ENCODE measurements around the gene TUBB. TPM values are rescaled to one million over a fixed set of nuclear protein-coding genes. Genes with fewer than 3 reads are reported as not detected.
"Not testable (repeated sequence)": the region's sequence is repeated elsewhere in the genome, so short reads cannot be mapped to it uniquely, and the experiment has no call there.

Gene TUBB
- total RNA-seq, 1 experiment from 2014 or later = 1,642 TPM

DNA sequence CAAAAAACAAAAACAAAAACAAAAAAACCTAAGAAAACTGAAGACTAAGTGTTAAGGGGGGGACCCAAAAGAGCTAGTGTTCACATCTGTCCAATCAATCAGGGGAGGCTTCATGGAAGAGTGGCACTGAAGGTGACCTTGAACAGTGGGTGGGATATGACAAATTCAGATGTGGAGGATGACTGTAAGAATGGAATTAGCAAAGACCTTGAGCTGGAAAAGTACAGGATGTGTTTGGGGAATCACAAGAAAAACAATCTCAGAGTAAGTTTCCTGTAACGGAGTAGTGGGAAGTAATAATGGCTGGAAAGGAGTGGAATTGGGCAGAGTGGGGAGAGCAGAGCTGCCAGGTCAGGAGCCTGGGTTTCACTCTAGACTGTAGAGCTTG, 27.1 kb downstream of the TUBB start:
- H3K4me3 ChIP-seq = no peak overlapping the region
- no peaks in the 10 kb centered on the region for H3K27me3 ChIP-seq (replicated peaks)
- no peaks in the 10 kb centered on the region for H3K9me3 ChIP-seq (replicated peaks)
- peaks cover 64% of the 10 kb centered on the region for H3K4me1 ChIP-seq (replicated peaks)
- no peak overlapping the region for H3K27ac ChIP-seq
- H3K36me3 ChIP-seq = peaks cover 16% of the 10 kb centered on the region
- DNase-seq (ENCODE audit: low read depth in 1 of 2, low spot score in 2 of 2) = no peak

DNA sequence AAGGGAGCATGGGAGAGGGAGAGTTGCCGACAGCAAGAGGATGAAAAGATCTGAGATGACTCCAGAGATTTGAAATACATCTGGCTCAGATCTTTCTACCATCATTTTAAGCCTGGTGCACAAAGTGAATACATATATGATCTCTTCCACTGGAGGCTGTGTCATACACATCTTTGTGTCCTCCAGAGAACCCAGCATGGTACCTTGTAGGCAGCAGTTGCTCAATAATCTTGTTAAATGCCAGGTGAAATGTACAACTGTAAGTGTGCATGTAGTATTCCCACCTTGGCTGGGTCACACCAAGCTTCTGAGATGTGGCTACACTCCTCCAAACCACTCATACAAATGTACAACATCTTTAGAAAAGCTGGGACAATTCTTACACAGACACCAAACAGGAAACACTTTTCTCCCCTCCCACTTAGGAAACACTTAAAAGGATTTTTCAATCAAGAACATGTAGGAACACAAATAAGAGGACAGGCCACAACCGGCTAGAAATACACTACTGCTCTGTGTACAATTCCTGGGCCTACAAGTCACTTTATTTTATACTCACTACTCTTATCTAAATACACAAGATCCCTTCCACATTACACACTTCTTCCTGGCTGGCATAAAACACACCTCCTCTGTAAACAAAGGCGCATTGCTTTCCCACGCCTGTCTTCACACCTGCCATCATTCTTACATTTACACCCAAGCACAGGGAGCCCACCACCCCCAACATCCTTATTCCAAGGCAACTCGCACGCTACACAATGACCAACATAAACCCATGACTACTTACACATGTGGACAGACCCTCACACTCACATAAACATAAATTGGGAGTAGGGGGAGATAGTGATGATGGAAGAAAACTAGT, 28.0 kb downstream of the TUBB start:
- DNase-seq (ENCODE audit: low read depth in 1 of 2, low spot score in 2 of 2) = no peak
- Histone ChIP-seq H3K4me1 (replicated peaks) (peaks cover 71% of the 10 kb centered on the region), H3K27ac (peak overlapping the region; percentile 57), H3K9me3 (replicated peaks) (no peaks in the 10 kb centered on the region), H3K4me3 (no peak overlapping the region), H3K27me3 (replicated peaks) (no peaks in the 10 kb centered on the region), H3K36me3 (peaks cover 11% of the 10 kb centered on the region)

DNA sequence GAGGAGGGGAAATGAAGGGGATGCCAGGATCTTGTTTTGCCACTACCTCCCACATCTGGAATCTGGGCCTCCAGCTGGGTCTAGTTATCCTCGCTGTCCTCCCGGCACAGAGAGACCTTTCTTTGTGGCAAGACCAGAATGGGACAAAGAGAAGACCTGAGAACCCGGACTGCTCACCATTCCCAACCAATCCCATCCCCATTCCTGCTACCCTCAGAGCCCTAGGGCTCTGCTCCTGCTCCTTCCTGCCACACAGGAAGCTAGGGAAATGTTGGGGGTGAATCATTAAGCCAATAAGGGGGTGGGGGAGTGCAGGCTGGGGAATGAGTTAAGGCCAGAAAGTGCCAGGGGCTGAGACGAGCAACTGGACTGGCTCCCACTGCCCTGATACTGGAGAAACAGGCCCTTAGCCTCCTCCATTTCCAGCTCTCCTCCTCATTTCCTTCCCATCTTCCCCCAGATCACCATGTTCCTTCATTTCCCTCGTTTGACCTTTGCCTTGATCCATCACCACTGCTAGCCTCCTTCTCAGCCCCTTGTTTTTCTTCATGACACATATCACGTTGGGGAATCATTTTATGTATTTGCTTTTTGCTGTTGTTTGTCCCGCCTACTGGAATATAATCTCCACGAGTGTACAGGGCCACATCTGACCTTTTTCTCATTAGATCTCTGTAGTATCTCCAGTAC, 28.8 kb downstream of the TUBB start:
- H3K4me3 ChIP-seq = no peak overlapping the region
- no peaks in the 10 kb centered on the region for H3K9me3 ChIP-seq (replicated peaks)
- peaks cover 80% of the 10 kb centered on the region for H3K4me1 ChIP-seq (replicated peaks)
- DNase-seq (ENCODE audit: low read depth in 1 of 2, low spot score in 2 of 2) = peak in 1 of 2 experiments; percentile 59
- H3K27me3 ChIP-seq (replicated peaks) = no peaks in the 10 kb centered on the region
- peaks cover 2% of the 10 kb centered on the region for H3K36me3 ChIP-seq
- H3K27ac ChIP-seq = peak overlapping the region; percentile 57

DNA sequence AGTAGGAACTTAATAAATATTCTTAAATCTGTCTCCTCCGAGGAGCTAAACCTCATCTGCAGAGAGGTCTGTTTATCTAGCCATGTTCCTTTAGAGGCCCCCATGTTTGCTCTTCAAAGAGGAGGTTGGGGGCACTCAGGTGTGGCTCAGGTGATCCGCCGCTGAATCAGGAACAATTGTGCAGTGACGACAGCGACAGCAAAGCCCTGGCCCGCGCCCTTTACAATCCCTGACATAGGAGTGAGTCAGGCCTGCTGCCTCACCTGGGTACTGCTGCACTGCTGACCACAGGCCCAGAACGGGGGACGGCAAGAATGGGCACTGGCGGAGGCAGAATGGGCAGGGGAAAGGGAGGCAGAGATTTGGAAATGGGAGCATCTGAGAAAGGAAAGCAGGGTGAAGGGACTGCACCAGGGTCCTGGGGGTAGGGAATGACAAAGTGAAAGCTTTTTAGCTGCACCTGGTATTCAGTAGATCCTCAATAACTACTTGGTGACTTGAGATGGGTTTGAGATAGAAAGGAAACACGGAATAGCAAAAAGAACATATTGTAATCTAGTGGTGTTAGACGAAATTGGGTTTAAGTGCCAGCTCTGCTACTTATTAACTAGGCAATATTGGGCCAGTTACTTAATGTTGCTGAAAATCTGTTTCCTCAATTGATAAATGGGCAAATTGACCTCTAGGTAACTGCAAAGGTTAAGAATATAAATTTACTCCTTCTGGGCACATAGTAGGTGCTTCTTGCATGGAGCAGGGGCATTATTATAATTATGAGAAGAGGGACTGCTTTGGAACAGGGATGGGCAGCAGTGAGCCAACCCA, 29.6 kb downstream of the TUBB start:
- H3K4me1 ChIP-seq (replicated peaks) = peaks cover 83% of the 10 kb centered on the region
- peak overlapping the region; percentile 57 for H3K27ac ChIP-seq

DNA sequence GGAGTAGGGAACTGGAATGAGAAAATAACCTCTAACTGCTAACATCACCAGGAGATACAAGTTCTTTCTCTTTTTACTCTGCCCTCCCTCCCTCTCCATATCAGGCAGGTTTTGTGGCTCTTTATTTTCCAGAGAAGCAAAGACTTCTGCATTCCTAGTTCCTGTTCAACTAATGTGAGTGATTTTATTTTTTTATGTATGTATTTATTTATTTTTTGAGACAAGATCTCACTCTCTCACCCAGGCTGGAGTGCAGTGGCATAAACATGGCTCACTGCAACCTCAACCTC, 30.2 kb downstream of the TUBB start:
- DNase-seq (ENCODE audit: low read depth in 1 of 2, low spot score in 2 of 2) = no peak
- Histone ChIP-seq H3K4me1 (replicated peaks) (peaks cover 83% of the 10 kb centered on the region), H3K4me3 (no peak overlapping the region), H3K9me3 (replicated peaks) (no peaks in the 10 kb centered on the region), H3K36me3 (no peaks in the 10 kb centered on the region), H3K27me3 (replicated peaks) (no peaks in the 10 kb centered on the region), H3K27ac (peak overlapping the region; percentile 1; the same call in 1 of the 2 replicates)

More for the DNA sequence above, 29.6 kb downstream of the TUBB start:
- H3K9me3 ChIP-seq (replicated peaks) = no peaks in the 10 kb centered on the region
- DNase-seq (ENCODE audit: low read depth in 1 of 2, low spot score in 2 of 2) = no peak
- no peak overlapping the region for H3K4me3 ChIP-seq
- H3K36me3 ChIP-seq = no peaks in the 10 kb centered on the region
- H3K27me3 ChIP-seq (replicated peaks) = no peaks in the 10 kb centered on the region

DNA sequence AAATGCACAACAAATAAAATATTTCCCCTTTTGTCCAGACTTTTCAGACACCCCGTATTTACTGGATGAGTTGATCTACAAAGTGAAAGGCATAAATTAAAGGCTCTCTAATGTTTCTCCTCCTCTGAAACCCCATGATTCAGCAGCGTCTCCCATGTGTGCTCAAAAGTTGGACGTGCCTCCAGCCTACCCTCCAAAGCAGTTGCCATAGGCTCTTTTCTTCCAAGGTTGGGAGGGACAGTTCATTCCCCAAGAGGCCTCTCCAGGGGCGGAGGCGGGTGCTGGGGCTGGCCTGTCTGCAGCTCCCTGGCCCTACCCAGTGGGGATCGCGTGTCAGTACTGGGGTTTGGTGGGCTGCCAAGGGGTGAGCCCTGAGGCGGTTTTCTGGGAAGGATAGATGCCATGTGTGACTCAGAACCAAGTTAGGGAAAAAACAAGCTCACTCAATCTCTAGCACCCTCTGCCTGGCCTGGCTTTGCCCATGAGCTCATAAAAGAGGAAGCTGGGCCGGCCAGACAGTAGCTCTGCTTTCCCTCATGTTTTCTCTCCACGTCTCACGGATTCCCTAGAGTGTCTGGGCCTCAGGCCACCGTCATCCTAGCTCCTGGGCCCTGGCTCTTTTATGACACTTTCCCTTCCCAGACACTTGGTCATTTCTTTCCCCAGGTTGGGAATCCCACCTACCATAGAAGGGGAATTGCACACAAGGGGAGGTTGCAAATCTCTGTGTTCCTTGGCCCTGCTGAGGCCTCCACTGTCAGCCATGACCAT, 32.2 kb downstream of the TUBB start:
- Histone ChIP-seq H3K4me3 (no peak overlapping the region), H3K27ac (peak overlapping the region; percentile 95), H3K27me3 (replicated peaks) (no peaks in the 10 kb centered on the region), H3K4me1 (replicated peaks) (peaks cover 85% of the 10 kb centered on the region), H3K9me3 (replicated peaks) (no peaks in the 10 kb centered on the region), H3K36me3 (no peaks in the 10 kb centered on the region)
- DNase-seq (ENCODE audit: low read depth in 1 of 2, low spot score in 2 of 2) = peak; percentile 99 to 100

DNA sequence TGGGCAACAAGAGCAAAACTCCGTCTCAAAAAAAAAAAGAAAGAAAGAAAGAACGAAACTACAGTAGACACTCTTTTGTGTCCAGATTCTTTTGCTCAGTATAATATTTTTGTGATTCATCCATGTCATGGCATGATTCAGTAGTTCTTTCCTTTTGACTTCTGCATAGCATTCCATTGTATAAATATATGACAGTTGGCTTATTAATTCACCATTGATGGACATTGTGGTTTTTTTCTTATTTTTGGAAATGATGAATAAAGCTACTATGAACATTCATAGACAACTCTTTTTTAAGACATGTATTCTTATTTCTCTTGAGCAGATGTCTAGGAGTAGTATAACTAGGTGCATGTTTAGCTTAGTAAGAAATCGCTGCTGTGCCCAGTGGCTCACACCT, 34.5 kb downstream of the TUBB start:
- no peaks in the 10 kb centered on the region for H3K9me3 ChIP-seq (replicated peaks)
- DNase-seq (ENCODE audit: low read depth in 1 of 2, low spot score in 2 of 2) = peak in 1 of 2 experiments; percentile 44

DNA sequence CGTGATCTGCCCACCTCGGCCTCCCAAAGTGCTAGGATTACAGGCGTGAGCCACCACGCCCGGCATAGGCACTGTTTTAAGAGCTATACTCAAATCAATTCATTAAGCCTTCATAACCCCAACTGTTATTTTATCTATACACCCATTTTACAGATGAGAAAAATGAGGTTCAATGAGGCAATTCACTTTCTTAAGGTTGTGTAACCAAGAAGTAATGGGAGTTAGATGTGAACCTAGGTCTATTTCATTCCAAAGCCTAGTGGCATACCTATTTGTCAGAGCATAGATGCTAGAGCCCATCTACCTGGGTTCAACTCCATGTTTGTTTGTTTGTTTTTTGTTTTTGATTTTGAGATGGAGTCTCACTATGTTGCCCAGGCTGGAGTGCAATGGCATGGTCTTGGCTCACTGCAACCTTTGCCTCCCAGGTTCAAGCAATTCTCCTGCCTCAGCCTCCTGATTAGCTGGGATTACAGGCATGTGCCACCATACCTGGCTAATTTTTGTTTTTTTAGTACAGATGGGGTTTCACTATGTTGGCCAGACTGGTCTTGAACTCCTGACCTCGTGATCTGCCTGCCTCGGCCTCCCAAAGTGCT, 36.4 kb downstream of the TUBB start:
- not testable (repeated sequence) for DNase-seq (ENCODE audit: low read depth in 1 of 2, low spot score in 2 of 2); H3K36me3 ChIP-seq; H3K9me3 ChIP-seq (replicated peaks); H3K27ac ChIP-seq; H3K27me3 ChIP-seq (replicated peaks); H3K4me3 ChIP-seq
- H3K4me1 ChIP-seq (replicated peaks) = peaks cover 74% of the 10 kb centered on the region

More for the DNA sequence above, 34.5 kb downstream of the TUBB start:
- Histone ChIP-seq H3K27ac (peak overlapping the region; percentile 95), H3K27me3 (replicated peaks) (no peaks in the 10 kb centered on the region), H3K4me1 (replicated peaks) (peaks cover 84% of the 10 kb centered on the region), H3K36me3 (no peaks in the 10 kb centered on the region), H3K4me3 (no peak overlapping the region)

DNA sequence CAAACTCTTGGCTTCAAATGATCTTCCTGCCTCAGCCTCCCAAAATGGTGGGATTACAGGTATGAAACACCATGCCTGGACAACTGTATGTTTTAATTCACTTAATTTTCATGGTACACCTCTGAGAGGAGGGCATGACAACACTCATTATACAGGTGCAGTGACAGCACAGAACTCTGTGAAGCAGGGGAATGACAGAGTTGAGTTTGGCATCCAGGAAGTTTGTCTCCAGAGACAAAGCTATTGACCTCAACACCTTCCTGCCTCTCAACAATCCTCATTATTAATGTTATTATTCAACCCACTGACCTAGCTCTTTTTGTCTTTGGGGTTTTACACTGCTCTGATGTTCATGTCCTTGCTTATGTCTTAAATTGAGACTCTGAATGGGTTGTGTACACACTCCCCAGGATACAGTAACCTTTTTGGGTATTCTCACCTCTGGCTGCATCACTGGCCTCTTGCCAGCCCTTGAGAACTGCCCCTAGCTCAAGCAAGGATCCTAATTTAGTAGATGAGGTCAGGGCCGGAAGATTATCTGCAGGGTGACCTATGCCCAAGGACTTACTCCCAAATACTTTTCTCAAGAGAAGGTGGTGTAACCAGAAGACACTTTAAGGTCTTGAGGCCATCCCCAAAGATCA, 37.2 kb downstream of the TUBB start:
- H3K9me3 ChIP-seq (replicated peaks) = no peaks in the 10 kb centered on the region
- H3K27me3 ChIP-seq (replicated peaks) = no peaks in the 10 kb centered on the region
- no peak for DNase-seq (ENCODE audit: low read depth in 1 of 2, low spot score in 2 of 2)
- H3K4me3 ChIP-seq = no peak overlapping the region
- H3K27ac ChIP-seq = peak overlapping the region; percentile 99
- H3K36me3 ChIP-seq = no peaks in the 10 kb centered on the region
- peaks cover 72% of the 10 kb centered on the region for H3K4me1 ChIP-seq (replicated peaks)

DNA sequence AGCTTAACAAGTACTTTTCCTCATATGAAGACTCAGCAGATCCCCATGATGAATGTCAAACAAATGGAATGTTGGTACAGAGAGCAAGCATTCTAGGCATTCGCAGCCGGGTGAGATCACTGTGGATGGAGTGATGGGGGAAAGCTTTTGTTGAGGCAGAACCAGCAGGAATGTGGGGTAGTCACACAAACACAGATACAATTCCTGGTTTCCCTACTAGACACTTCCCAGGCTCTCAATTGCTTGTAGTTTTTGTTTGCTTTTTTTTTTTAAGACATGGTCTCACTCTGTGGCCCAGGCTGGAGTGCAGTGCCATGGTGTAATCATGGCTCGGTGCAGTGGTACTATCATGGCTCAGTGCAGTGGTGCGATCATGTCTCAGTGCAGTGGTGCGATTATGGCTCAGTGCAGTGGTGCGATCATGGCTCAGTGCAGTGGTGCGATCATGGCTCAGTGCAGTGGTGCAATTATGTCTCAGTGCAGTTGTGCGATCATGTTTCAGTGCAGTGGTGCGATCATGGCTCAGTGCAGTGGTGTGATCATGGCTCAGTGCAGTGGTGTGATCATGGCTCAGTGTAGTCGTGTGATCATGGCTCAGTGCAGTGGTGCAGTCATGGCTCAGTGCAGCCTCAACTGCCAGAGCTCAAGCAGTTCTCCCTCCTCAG, 39.6 kb downstream of the TUBB start:
- H3K27me3 ChIP-seq (replicated peaks) = no peaks in the 10 kb centered on the region
- peaks cover 66% of the 10 kb centered on the region for H3K4me1 ChIP-seq (replicated peaks)
- H3K9me3 ChIP-seq (replicated peaks) = no peaks in the 10 kb centered on the region
- DNase-seq (ENCODE audit: low read depth in 1 of 2, low spot score in 2 of 2) = peak; percentile 95 to 96
- no peaks in the 10 kb centered on the region for H3K36me3 ChIP-seq
- peak overlapping the region; percentile 99 for H3K27ac ChIP-seq
- no peak overlapping the region for H3K4me3 ChIP-seq

DNA sequence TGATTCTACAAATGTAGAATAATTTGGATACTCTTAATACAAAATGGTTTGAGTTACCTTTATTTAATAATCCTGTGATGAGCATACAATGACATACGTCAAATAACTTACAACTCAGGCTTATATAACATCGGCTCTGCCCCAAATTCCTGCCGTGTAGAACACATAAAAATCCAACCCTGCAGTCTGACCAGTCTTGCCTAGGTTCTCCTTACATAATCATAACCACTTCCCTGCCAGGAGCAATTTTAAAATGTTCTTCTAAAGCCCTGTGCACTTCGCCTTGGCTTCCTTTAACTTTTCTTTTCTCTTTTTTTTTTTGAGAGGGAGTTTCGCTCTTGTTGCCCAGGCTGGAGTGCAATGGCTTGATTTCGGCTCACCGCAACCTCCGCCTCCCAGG, 40.4 kb downstream of the TUBB start:
- Histone ChIP-seq H3K4me3 (no peak overlapping the region), H3K27ac (peak overlapping the region; percentile 99), H3K9me3 (replicated peaks) (no peaks in the 10 kb centered on the region), H3K36me3 (no peaks in the 10 kb centered on the region), H3K4me1 (replicated peaks) (peaks cover 68% of the 10 kb centered on the region), H3K27me3 (replicated peaks) (no peaks in the 10 kb centered on the region)
- no peak for DNase-seq (ENCODE audit: low read depth in 1 of 2, low spot score in 2 of 2)

DNA sequence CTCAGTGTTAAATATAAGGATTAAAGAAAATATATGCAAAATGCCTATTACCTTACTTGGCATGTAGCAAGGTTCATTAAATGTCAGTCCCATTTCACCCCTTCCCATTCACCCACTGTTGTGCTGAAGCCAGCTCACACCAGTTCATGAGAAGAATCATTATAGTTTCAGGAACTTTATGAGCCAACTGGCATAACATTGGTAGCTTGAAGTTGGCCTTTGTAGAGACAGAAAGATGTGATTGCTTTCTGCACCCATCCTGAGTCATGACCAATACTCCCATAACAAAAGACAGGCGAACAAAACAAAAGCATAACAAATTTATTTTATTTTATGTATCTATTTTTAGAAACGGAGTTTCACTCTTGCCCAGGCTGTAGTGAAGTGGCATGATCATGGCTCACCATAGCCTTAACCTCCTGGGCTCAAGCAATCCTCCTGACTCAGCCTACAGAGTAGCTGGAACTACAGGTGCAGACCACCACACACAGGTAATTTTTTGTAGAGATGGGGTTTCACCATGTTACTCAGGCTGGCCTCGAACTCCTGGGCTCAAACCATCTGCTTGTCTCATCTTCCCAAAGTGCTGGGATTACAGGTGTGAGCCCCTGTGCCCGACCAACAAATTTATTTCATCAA, 41.8 kb downstream of the TUBB start:
- Histone ChIP-seq H3K36me3 (no peaks in the 10 kb centered on the region), H3K27me3 (replicated peaks) (no peaks in the 10 kb centered on the region), H3K9me3 (replicated peaks) (no peaks in the 10 kb centered on the region), H3K4me3 (no peak overlapping the region), H3K4me1 (replicated peaks) (peaks cover 75% of the 10 kb centered on the region), H3K27ac (peak overlapping the region; percentile 14; the same call in 1 of the 2 replicates)
- DNase-seq (ENCODE audit: low read depth in 1 of 2, low spot score in 2 of 2) = no peak

All from SJSA1 (cell line).